Adrenal gland (tissue), 5 donors: ENCODE data around the gene NCF1.
"Not testable (repeated sequence)": the region's sequence is repeated elsewhere in the genome, so short reads cannot be mapped to it uniquely, and the experiment has no call there.

Experiments
- CTCF ChIP-seq, 6 experiments: fragments of 450-650 bp in 4 of 6; fragments of 200-600 bp in 2 of 6; sonication (generic) in 1 of 6; IDR thresholded peaks; 1 replicate in 5 of 6; 2 replicates in 1 of 6; pipeline versions ENCODE4 v1.5.1 to v1.8.0; 2016 to 2021; ENCODE audit warnings: antibody characterized with exemption in 6 of 6, mild to moderate bottlenecking in 2 of 6, moderate library complexity in 1 of 6
- POLR2A ChIP-seq, 2 donors: fragments of 450-650 bp; IDR thresholded peaks; one replicate each; pipeline ENCODE4 v1.6.1; 2017; ENCODE audit warnings: antibody characterized with exemption in 2 of 2, mild to moderate bottlenecking in 2 of 2, moderate library complexity in 1 of 2
- donor health status: DM: no; HTN: no; CAD: no.

DNA sequence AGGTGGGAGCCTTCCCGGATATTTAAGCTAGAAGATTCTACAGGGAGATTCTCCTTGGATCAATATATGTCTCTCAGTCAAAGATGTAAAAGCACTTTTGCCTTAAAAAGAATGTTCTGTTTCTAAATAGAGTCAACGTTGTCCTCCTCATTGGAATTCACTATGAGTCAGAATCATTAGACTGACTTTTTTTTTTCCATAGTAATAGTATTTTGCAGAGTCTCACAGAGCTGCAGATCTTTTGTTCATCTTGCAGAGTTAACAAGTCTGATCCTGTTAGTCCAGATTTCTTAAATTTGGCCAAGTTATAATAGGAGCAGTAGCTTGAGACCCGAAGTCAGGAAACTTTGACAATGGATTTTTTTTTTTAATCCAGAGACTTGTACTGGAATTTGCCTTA, 14.8 kb upstream of the NCF1 start:
- not testable (repeated sequence) for TF ChIP-seq CTCF, POLR2A (IDR thresholded peaks at IDR 0.05)
